HepG2 (cell line): ENCODE data around the gene LTA. TPM values are rescaled to one million over a fixed set of nuclear protein-coding genes. Genes with fewer than 3 reads are reported as not detected.

Source experiments
- ARNT2 ChIP-seq: sonication (generic); formaldehyde crosslinking; IDR thresholded peaks from 2 replicates; pipeline ENCODE4 v1.8.0; 2022; ENCODE audit warnings: mild to moderate bottlenecking, low read depth, missing genetic modification reagents, moderate library complexity
- BATF2 ChIP-seq: sonication (generic); formaldehyde crosslinking; IDR thresholded peaks from 2 replicates; pipeline ENCODE4 v1.8.0; 2022; ENCODE audit warnings: mild to moderate bottlenecking, missing genetic modification reagents, moderate library complexity
- CEBPG ChIP-seq: IDR thresholded peaks from 2 replicates; pipeline ENCODE4 v1.6.1; 2016
- DZIP1 ChIP-seq: sonication (generic); formaldehyde crosslinking; IDR thresholded peaks from 2 replicates; pipeline ENCODE4 v1.5.0; 2020; ENCODE audit warnings: mild to moderate bottlenecking, missing genetic modification reagents
- FOSL2 ChIP-seq: sonication (generic); formaldehyde crosslinking; IDR thresholded peaks from 2 replicates; pipeline ENCODE4 v1.4.0; 2020; ENCODE audit warnings: missing genetic modification reagents
- GRHL1 ChIP-seq: sonication (generic); formaldehyde crosslinking; conservative IDR thresholded peaks from 2 replicates; pipeline ENCODE4 v1.8.0; 2022; ENCODE audit warnings: missing genetic modification reagents
- HDAC2 ChIP-seq: sonication (generic); formaldehyde crosslinking; IDR thresholded peaks from 2 replicates; pipeline ENCODE4 v1.4.0; 2020; ENCODE audit warnings: missing genetic modification reagents
- HDAC6 ChIP-seq: fragments of 200-600 bp; sonication (generic); IDR thresholded peaks from 2 replicates; pipeline ENCODE4 v1.7.0; 2017; ENCODE audit warnings: mild to moderate bottlenecking, antibody characterized with exemption, low read length, low read depth
- MAX ChIP-seq: IDR thresholded peaks from 2 replicates; pipeline ENCODE4 v1.6.1; 2012; ENCODE audit warnings: inconsistent platforms
- MTF2 ChIP-seq: sonication (generic); formaldehyde crosslinking; IDR thresholded peaks from 2 replicates; pipeline ENCODE4 v1.5.0; 2020; ENCODE audit warnings: missing genetic modification reagents, borderline replicate concordance
- MXD4 ChIP-seq: IDR thresholded peaks from 2 replicates; pipeline ENCODE4 v1.6.1; 2016; ENCODE audit warnings: mild to moderate bottlenecking, missing biosample characterization, missing genetic modification reagents
- SALL1 ChIP-seq: sonication (generic); formaldehyde crosslinking; IDR thresholded peaks from 2 replicates; pipeline ENCODE4 v1.8.0; 2022; ENCODE audit warnings: mild to moderate bottlenecking, missing genetic modification reagents
- TBX3 ChIP-seq: fragments of 450-650 bp; IDR thresholded peaks from 2 replicates; pipeline ENCODE4 v1.6.1; 2017; ENCODE audit warnings: antibody characterized with exemption, mild to moderate bottlenecking, inconsistent platforms, borderline replicate concordance
- ZBTB1 ChIP-seq: sonication (generic); formaldehyde crosslinking; IDR thresholded peaks from 2 replicates; pipeline ENCODE4 v1.4.0; 2020; ENCODE audit warnings: missing genetic modification reagents, borderline replicate concordance
- ZBTB2 ChIP-seq: sonication (generic); formaldehyde crosslinking; IDR thresholded peaks from 2 replicates; pipeline ENCODE4 v1.8.0; 2022; ENCODE audit warnings: low read depth, missing genetic modification reagents
- ZNF18 ChIP-seq: sonication (generic); formaldehyde crosslinking; IDR thresholded peaks from 2 replicates; pipeline ENCODE4 v1.8.0; 2022; ENCODE audit warnings: mild to moderate bottlenecking, missing genetic modification reagents; ENCODE audit not compliant: insufficient replicate concordance
- ZNF225 ChIP-seq: sonication (generic); formaldehyde crosslinking; IDR thresholded peaks from 2 replicates; pipeline ENCODE4 v1.4.0; 2020; ENCODE audit warnings: mild to moderate bottlenecking, missing genetic modification reagents
- ZNF263 ChIP-seq: sonication (generic); formaldehyde crosslinking; IDR thresholded peaks from 2 replicates; pipeline ENCODE4 v1.4.0; 2020; ENCODE audit warnings: missing genetic modification reagents
- ZNF337 ChIP-seq: sonication (generic); formaldehyde crosslinking; IDR thresholded peaks from 2 replicates; pipeline ENCODE4 v1.5.1; 2020; ENCODE audit warnings: missing genetic modification reagents, low read depth, mild to moderate bottlenecking, borderline replicate concordance
- ZNF781 ChIP-seq: sonication (generic); formaldehyde crosslinking; IDR thresholded peaks from 2 replicates; pipeline ENCODE4 v1.5.1; 2020; ENCODE audit warnings: borderline replicate concordance, mild to moderate bottlenecking, missing genetic modification reagents; ENCODE audit errors: not compliant biosample characterization
- polyA plus RNA-seq, 8 experiments: library from polyadenylated mRNA; depleted of rRNA in 3 of 8; stranded (reverse) in 7 of 8; unstranded in 1 of 8; fragments of >200 nt; fragmentation: Illumina TruSeq in 4 of 8; extraction: Trizol in 4 of 8; gene quantifications; 2 replicates each; pipeline versions ENCODE4 v1.2.1 to v1.2.3, GENCODE V29; 2011 to 2016; ENCODE audit warnings: low read depth in 4 of 8, missing spikeins in 1 of 8, mixed read lengths in 1 of 8; ENCODE audit not compliant: insufficient read depth in 1 of 8
- total RNA-seq, 5 experiments: library from RNA; depleted of rRNA; stranded (reverse); fragments of >200 nt; fragmentation: Illumina TruSeq; extraction: Trizol; gene quantifications; 2 replicates each; pipeline ENCODE4 v1.2.3, GENCODE V29; 2016; ENCODE audit warnings: low read depth in 1 of 5

LTA gene
- total and polyA plus RNA-seq, 2 of the 13 experiments (the other 11 are each of a cell fraction or from before 2014, with no cell fraction given), result 0.09 TPM; not detected in 1

- TF ChIP-seq DZIP1 (CRISPR knock-in tag) (no peak), ZNF225 (CRISPR knock-in tag) (peak; percentile 87; the same call in 1 of the 2 replicates), ZBTB1 (0 out of 2 replicates have a peak, but pooled peaks have one; percentile 52), GRHL1 (CRISPR knock-in tag) (no peak), CEBPG (CRISPR knock-in tag) (peak; percentile 56; the same call in 1 of the 2 replicates), FOSL2 (CRISPR knock-in tag) (peak; percentile 47; the same call in 1 of the 2 replicates), ARNT2 (CRISPR knock-in tag) (peak; percentile 90), ZNF337 (CRISPR knock-in tag) (no peak), ZNF781 (CRISPR knock-in tag) (peak; percentile 95), TBX3 (0 out of 2 replicates have a peak, but pooled peaks have one; percentile 28), MAX (peak; percentile 83), SALL1 (CRISPR knock-in tag) (peak; percentile 77), ZNF263 (peak; percentile 84), HDAC2 (CRISPR knock-in tag) (peak; percentile 39), MXD4 (CRISPR knock-in tag) (peak; percentile 63; the same call in 1 of the 2 replicates), MTF2 (CRISPR knock-in tag) (no peak), ZNF18 (CRISPR knock-in tag) (peak; percentile 84), BATF2 (CRISPR knock-in tag) (no peak), HDAC6 (peak; percentile 96), ZBTB2 (CRISPR knock-in tag) (peak; percentile 36; the same call in 1 of the 2 replicates)
Observed at GRCh38 chr6:31541658-31542521, 30.2 kb upstream of the LTA start, which contains the start of gene DDX39B (continued).
